Uterus (tissue), 4 donors: ENCODE data around the gene STIM2. TPM values are rescaled to one million over a fixed set of nuclear protein-coding genes. Genes with fewer than 3 reads are reported as not detected.

Source experiments
- DNase-seq, 2 donors: peaks; one replicate each; pipeline ENCODE4 v3.0.0-alpha.2; 2019 to 2020
- H3K27ac ChIP-seq, 2 donors: fragments of 200-600 bp; sonication (generic); 1 replicate in 1 of 2; 2 replicates in 1 of 2; pipeline ENCODE4 v1.5.1; 2016 to 2018
- H3K27me3 ChIP-seq, 2 donors: fragments of 200-600 bp; sonication (generic); one replicate each; pipeline ENCODE4 v1.5.1; 2018 to 2019; ENCODE audit warnings: control low read depth in 1 of 2
- H3K36me3 ChIP-seq, 2 donors: fragments of 200-600 bp; sonication (generic); one replicate each; pipeline ENCODE4 v1.5.1; 2019; ENCODE audit warnings: control low read depth in 1 of 2
- H3K4me1 ChIP-seq, 2 donors: fragments of 200-600 bp; sonication (generic); one replicate each; pipeline ENCODE4 v1.5.1; 2018 to 2019; ENCODE audit warnings: control low read depth in 1 of 2
- H3K4me3 ChIP-seq, 2 donors: fragments of 200-600 bp; sonication (generic); 1 replicate in 1 of 2; 2 replicates in 1 of 2; pipeline ENCODE4 v1.5.1; 2018 to 2019; ENCODE audit warnings: mild to moderate bottlenecking in 1 of 2
- H3K9me3 ChIP-seq, 2 donors: fragments of 200-600 bp; sonication (generic); one replicate each; pipeline ENCODE4 v1.5.1; 2019; ENCODE audit warnings: control low read depth in 1 of 2
- CTCF ChIP-seq, 4 experiments: fragments of 200-600 bp in 2 of 4; fragments of 450-650 bp in 2 of 4; sonication (generic) in 2 of 4; IDR thresholded peaks; one replicate each; pipeline ENCODE4 v1.5.1; 2016 to 2019; ENCODE audit warnings: antibody characterized with exemption in 4 of 4, mild to moderate bottlenecking in 2 of 4, moderate library complexity in 1 of 4
- POLR2A ChIP-seq, 2 donors: fragments of 450-650 bp; IDR thresholded peaks; one replicate each; pipeline ENCODE4 v1.6.1; 2016; ENCODE audit warnings: antibody characterized with exemption in 2 of 2, mild to moderate bottlenecking in 1 of 2, moderate library complexity in 1 of 2
- intact Hi-C: fragments of 100-400 bp; cut with DNase I; formaldehyde crosslinking; loops from one replicate; pipeline ENCODE4 v1.15.1; 2023; ENCODE audit warnings: low total_unique reads
- total RNA-seq, 4 donors: library from RNA; depleted of rRNA in 3 of 4; stranded (reverse); fragments of >200 nt in 3 of 4; gene quantifications; one replicate each; pipeline versions ENCODE4 v1.1.0 to v1.2.4, GENCODE V29; 2014 to 2023
- donor health status: DM: yes; HTN: yes; CAD: no.

STIM2 gene
- total RNA-seq, 4 donors from 2014 or later: 27.9 to 38.2 (median 29.4) TPM

DNA sequence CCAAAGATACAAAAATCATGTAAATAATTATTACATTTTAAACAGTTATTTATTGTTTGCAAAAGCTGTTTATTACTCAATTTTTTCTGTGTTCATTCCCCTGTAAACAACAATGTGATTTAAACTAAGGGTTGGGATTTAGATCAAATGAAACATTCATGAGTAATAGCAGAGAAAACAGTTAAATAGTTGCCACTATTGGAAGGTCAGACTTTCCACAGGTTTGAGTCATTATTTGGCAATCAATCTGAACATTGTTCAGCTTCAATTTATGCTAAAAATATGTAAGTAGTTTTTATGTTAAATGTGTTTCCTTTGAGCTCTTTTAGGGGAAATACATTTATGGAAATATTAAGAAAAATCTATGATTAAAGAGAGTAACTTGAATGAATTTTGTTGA lies 144.9 kb downstream of the STIM2 start:
- Histone ChIP-seq H3K27me3 (no peaks in the 10 kb centered on the region), H3K9me3 (no peaks in the 10 kb centered on the region), H3K36me3 (no peaks in the 10 kb centered on the region), H3K4me1 (peaks cover 0 to 3% of the 10 kb centered on the region in 2 donors), H3K4me3 (no peak overlapping the region), H3K27ac (no peak overlapping the region)
- TF ChIP-seq CTCF (IDR thresholded peaks at IDR 0.05) (no peak), POLR2A (IDR thresholded peaks at IDR 0.05) (no peak)
- no peak for DNase-seq
- intact Hi-C loops: loop anchor here (10.0 kb wide), 1 partner anchor 151 kb away; no protein-coding TSS in a partner anchor

- no peak for DNase-seq
- no peaks in the 10 kb centered on the region for H3K27me3 ChIP-seq
- no peak overlapping the region for H3K27ac ChIP-seq
- H3K4me3 ChIP-seq: no peak overlapping the region
- peaks cover 0 to 3% of the 10 kb centered on the region in 2 donors for H3K4me1 ChIP-seq
- no peaks in the 10 kb centered on the region for H3K9me3 ChIP-seq
- intact Hi-C loops: loop anchor here (10.0 kb wide), 1 partner anchor 151 kb away; no protein-coding TSS in a partner anchor
- TF ChIP-seq CTCF (IDR thresholded peaks at IDR 0.05) (no peak), POLR2A (IDR thresholded peaks at IDR 0.05) (no peak)
- H3K36me3 ChIP-seq: no peaks in the 10 kb centered on the region
These were observed 145.4 kb downstream of the STIM2 start for GRCh38 chr4:27005905-27006590.

GRCh38 chr4:27006646-27007045 lies 146.0 kb downstream of the STIM2 start:
- DNase-seq: no peak
- TF ChIP-seq POLR2A (IDR thresholded peaks at IDR 0.05) (no peak), CTCF (IDR thresholded peaks at IDR 0.05) (no peak)
- Histone ChIP-seq H3K36me3 (no peaks in the 10 kb centered on the region), H3K27ac (peak overlapping the region; percentile 16 to 62), H3K4me3 (no peak overlapping the region), H3K9me3 (no peaks in the 10 kb centered on the region), H3K4me1 (peaks cover 0 to 3% of the 10 kb centered on the region in 2 donors), H3K27me3 (no peaks in the 10 kb centered on the region)
- intact Hi-C loops: loop anchor here (10.0 kb wide), 1 partner anchor 152 kb away; no protein-coding TSS in a partner anchor

- Histone ChIP-seq H3K27me3 (no peaks in the 10 kb centered on the region), H3K27ac (peak overlapping the region; percentile 38 to 62), H3K4me1 (peaks cover 0 to 3% of the 10 kb centered on the region in 2 donors), H3K4me3 (no peak overlapping the region), H3K36me3 (no peaks in the 10 kb centered on the region), H3K9me3 (no peaks in the 10 kb centered on the region)
- no peak for DNase-seq
- intact Hi-C loops: loop anchor here (10.0 kb wide), 1 partner anchor 153 kb away; no protein-coding TSS in a partner anchor
- TF ChIP-seq CTCF (IDR thresholded peaks at IDR 0.05) (no peak), POLR2A (IDR thresholded peaks at IDR 0.05) (no peak)
These were observed 146.9 kb downstream of the STIM2 start for GRCh38 chr4:27007507-27007906.

GRCh38 chr4:27008679-27009078 lies 148.0 kb downstream of the STIM2 start:
- intact Hi-C loops: loop anchor here (10.0 kb wide), 1 partner anchor 154 kb away; no protein-coding TSS in a partner anchor

More at GRCh38 chr4:27008679-27009078, 148.0 kb downstream of the STIM2 start:
- H3K4me1 ChIP-seq: peaks cover 0 to 3% of the 10 kb centered on the region in 2 donors
- TF ChIP-seq POLR2A (IDR thresholded peaks at IDR 0.05): no peak
- no peak for DNase-seq
- peak overlapping the region; percentile 38 to 62 for H3K27ac ChIP-seq
- H3K36me3 ChIP-seq: no peaks in the 10 kb centered on the region
- no peaks in the 10 kb centered on the region for H3K9me3 ChIP-seq
- no peaks in the 10 kb centered on the region for H3K27me3 ChIP-seq
- H3K4me3 ChIP-seq: no peak overlapping the region
